ENCODE measurements around the gene GALNT18.

The GALNT18 gene

GRCh38 chr11:11378184-11378940 is 243.4 kb downstream of the GALNT18 start:
- H3K27ac ChIP-seq (ENCODE audit: low read depth, low read length), result no peak overlapping the region
- no peaks in the 10 kb centered on the region for H3K27me3 ChIP-seq (ENCODE audit: insufficient read depth, low read length)
- H2AFZ ChIP-seq (ENCODE audit: low read length, unreplicated experiment), result no peak overlapping the region
- H3K4me3 ChIP-seq (ENCODE audit: low read depth, low read length), result no peak overlapping the region
- no peaks in the 10 kb centered on the region for H3K79me2 ChIP-seq (ENCODE audit: control insufficient read depth, insufficient read depth, low read length, unreplicated experiment)
- H3K36me3 ChIP-seq (ENCODE audit: insufficient read depth, low read length), result no peaks in the 10 kb centered on the region
- H3K4me1 ChIP-seq (ENCODE audit: control insufficient read depth, insufficient read depth, low read length, unreplicated experiment), result no peaks in the 10 kb centered on the region

GRCh38 chr11:11374358-11375148 is 247.3 kb downstream of the GALNT18 start:
- Histone ChIP-seq H3K27ac (ENCODE audit: low read depth, low read length) (no peak overlapping the region), H3K4me1 (ENCODE audit: control insufficient read depth, insufficient read depth, low read length, unreplicated experiment) (no peaks in the 10 kb centered on the region), H3K79me2 (ENCODE audit: control insufficient read depth, insufficient read depth, low read length, unreplicated experiment) (no peaks in the 10 kb centered on the region), H3K36me3 (ENCODE audit: insufficient read depth, low read length) (no peaks in the 10 kb centered on the region), H3K27me3 (ENCODE audit: insufficient read depth, low read length) (peaks cover 11% of the 10 kb centered on the region; the same call in 1 of the 2 replicates), H2AFZ (ENCODE audit: low read length, unreplicated experiment) (no peak overlapping the region), H3K4me3 (ENCODE audit: low read depth, low read length) (no peak overlapping the region)

- Histone ChIP-seq H3K36me3 (ENCODE audit: insufficient read depth, low read length) (no peaks in the 10 kb centered on the region), H3K4me1 (ENCODE audit: control insufficient read depth, insufficient read depth, low read length, unreplicated experiment) (no peaks in the 10 kb centered on the region), H3K27ac (ENCODE audit: low read depth, low read length) (no peak overlapping the region), H3K4me3 (ENCODE audit: low read depth, low read length) (no peak overlapping the region), H3K27me3 (ENCODE audit: insufficient read depth, low read length) (peaks cover 11% of the 10 kb centered on the region; the same call in 1 of the 2 replicates), H3K79me2 (ENCODE audit: control insufficient read depth, insufficient read depth, low read length, unreplicated experiment) (no peaks in the 10 kb centered on the region), H2AFZ (ENCODE audit: low read length, unreplicated experiment) (no peak overlapping the region)
Observed at GRCh38 chr11:11373934-11374333, 247.9 kb downstream of the GALNT18 start.

DNA sequence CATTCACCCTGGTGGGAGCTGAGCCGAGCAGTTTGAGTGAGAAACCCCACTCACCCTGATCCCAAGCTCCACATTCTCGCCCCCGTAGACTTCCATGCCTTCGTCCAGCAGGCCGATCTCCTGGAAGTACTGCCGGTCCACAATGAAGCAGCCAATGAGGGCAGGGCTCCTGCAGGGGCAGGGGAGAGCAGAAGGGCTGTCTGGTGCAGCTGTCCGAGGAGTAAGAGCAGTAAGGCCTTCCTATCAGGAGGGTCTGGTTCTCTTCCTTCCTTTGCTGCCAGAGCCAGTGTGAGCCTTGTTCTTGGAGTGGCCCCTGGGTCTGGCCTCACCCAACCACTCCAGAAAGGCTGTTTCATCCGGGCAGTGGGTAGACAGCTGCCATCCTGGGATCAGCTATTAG is 249.3 kb downstream of the GALNT18 start:
- H3K4me3 ChIP-seq (ENCODE audit: low read depth, low read length), result no peak overlapping the region
- no peaks in the 10 kb centered on the region for H3K4me1 ChIP-seq (ENCODE audit: control insufficient read depth, insufficient read depth, low read length, unreplicated experiment)
- H3K79me2 ChIP-seq (ENCODE audit: control insufficient read depth, insufficient read depth, low read length, unreplicated experiment), result no peaks in the 10 kb centered on the region
- H3K27me3 ChIP-seq (ENCODE audit: insufficient read depth, low read length), result peaks cover 11% of the 10 kb centered on the region; the same call in 1 of the 2 replicates
- H3K36me3 ChIP-seq (ENCODE audit: insufficient read depth, low read length), result no peaks in the 10 kb centered on the region
- no peak overlapping the region for H2AFZ ChIP-seq (ENCODE audit: low read length, unreplicated experiment)
- H3K27ac ChIP-seq (ENCODE audit: low read depth, low read length), result no peak overlapping the region

GRCh38 chr11:11370962-11371303 is 250.9 kb downstream of the GALNT18 start:
- Histone ChIP-seq H3K36me3 (ENCODE audit: insufficient read depth, low read length) (no peaks in the 10 kb centered on the region), H3K27me3 (ENCODE audit: insufficient read depth, low read length) (peaks cover 11% of the 10 kb centered on the region; the same call in 1 of the 2 replicates), H2AFZ (ENCODE audit: low read length, unreplicated experiment) (no peak overlapping the region), H3K27ac (ENCODE audit: low read depth, low read length) (no peak overlapping the region), H3K4me3 (ENCODE audit: low read depth, low read length) (no peak overlapping the region), H3K4me1 (ENCODE audit: control insufficient read depth, insufficient read depth, low read length, unreplicated experiment) (no peaks in the 10 kb centered on the region), H3K79me2 (ENCODE audit: control insufficient read depth, insufficient read depth, low read length, unreplicated experiment) (no peaks in the 10 kb centered on the region)

GRCh38 chr11:11370255-11370961 is 251.4 kb downstream of the GALNT18 start:
- Histone ChIP-seq H3K4me3 (ENCODE audit: low read depth, low read length) (no peak overlapping the region), H3K79me2 (ENCODE audit: control insufficient read depth, insufficient read depth, low read length, unreplicated experiment) (no peaks in the 10 kb centered on the region), H3K4me1 (ENCODE audit: control insufficient read depth, insufficient read depth, low read length, unreplicated experiment) (no peaks in the 10 kb centered on the region), H3K36me3 (ENCODE audit: insufficient read depth, low read length) (no peaks in the 10 kb centered on the region), H2AFZ (ENCODE audit: low read length, unreplicated experiment) (no peak overlapping the region), H3K27me3 (ENCODE audit: insufficient read depth, low read length) (peaks cover 11% of the 10 kb centered on the region; the same call in 1 of the 2 replicates), H3K27ac (ENCODE audit: low read depth, low read length) (no peak overlapping the region)

DNA sequence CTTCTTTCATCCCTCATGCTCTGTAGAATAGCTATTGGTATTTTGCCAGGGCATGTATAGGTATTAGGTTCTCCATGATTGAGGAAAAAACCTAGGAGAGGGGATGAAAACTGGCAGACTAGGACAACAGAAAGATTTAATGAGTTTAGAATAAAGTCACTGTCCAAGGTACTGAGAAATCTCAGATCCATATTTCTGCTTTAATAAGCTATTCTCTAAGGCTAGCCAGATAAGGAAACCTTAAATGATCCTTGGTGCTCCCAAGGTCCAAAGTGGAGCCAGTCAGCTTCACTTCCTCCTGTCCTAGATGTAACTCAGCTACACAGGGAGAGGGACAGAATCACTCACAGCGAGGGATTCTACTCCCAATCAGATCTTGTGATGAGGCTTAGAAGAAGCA is 255.0 kb downstream of the GALNT18 start:
- Histone ChIP-seq H3K27ac (ENCODE audit: low read depth, low read length) (no peak overlapping the region), H3K79me2 (ENCODE audit: control insufficient read depth, insufficient read depth, low read length, unreplicated experiment) (no peaks in the 10 kb centered on the region), H3K4me3 (ENCODE audit: low read depth, low read length) (no peak overlapping the region), H3K36me3 (ENCODE audit: insufficient read depth, low read length) (no peaks in the 10 kb centered on the region), H2AFZ (ENCODE audit: low read length, unreplicated experiment) (no peak overlapping the region), H3K4me1 (ENCODE audit: control insufficient read depth, insufficient read depth, low read length, unreplicated experiment) (no peaks in the 10 kb centered on the region), H3K27me3 (ENCODE audit: insufficient read depth, low read length) (peaks cover 16% of the 10 kb centered on the region)

DNA sequence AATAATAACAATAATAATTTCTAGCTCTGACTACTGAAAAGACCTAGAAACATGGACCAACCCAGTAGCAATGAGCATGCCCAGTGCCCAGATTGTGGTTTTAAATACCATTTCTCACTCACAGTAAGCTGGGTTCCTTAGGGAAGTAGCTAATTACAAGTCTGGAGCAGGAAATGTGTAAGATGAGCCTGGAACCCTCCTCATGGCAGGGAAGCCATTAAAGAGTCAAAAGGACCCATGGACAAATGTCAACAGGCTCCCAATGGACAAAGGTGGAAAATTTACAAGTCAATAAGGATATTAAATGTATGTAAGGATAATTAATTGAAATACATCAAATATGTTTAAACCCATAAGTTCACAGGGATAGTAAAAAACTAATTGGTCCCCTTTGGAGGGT is 258.1 kb downstream of the GALNT18 start:
- H3K4me1 ChIP-seq (ENCODE audit: control insufficient read depth, insufficient read depth, low read length, unreplicated experiment), result no peaks in the 10 kb centered on the region
- no peak overlapping the region for H2AFZ ChIP-seq (ENCODE audit: low read length, unreplicated experiment)
- H3K79me2 ChIP-seq (ENCODE audit: control insufficient read depth, insufficient read depth, low read length, unreplicated experiment), result no peaks in the 10 kb centered on the region
- H3K27ac ChIP-seq (ENCODE audit: low read depth, low read length), result no peak overlapping the region
- H3K4me3 ChIP-seq (ENCODE audit: low read depth, low read length), result no peak overlapping the region
- peaks cover 18% of the 10 kb centered on the region for H3K27me3 ChIP-seq (ENCODE audit: insufficient read depth, low read length)
- no peaks in the 10 kb centered on the region for H3K36me3 ChIP-seq (ENCODE audit: insufficient read depth, low read length)

DNA sequence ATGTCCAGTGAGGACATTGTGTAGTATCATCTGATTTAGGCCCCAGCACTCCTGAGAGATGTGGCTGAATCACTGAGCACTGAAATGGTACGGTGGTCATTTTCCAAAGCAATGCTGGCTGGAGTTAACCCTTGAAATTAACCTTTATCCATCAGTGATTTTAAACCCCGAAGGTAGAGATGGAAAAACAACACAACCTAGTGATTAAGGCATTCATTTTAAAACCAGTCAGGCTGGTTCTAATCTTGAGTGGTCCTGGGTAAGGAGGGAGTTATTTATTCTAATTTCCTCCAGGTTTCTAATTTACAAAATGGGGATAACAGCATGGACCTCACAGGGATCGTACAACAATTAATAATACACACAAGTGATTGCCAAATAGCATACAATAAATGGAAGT is 262.2 kb downstream of the GALNT18 start:
- H3K36me3 ChIP-seq (ENCODE audit: insufficient read depth, low read length), result no peaks in the 10 kb centered on the region
- no peak overlapping the region for H3K4me3 ChIP-seq (ENCODE audit: low read depth, low read length)
- no peaks in the 10 kb centered on the region for H3K79me2 ChIP-seq (ENCODE audit: control insufficient read depth, insufficient read depth, low read length, unreplicated experiment)
- H3K4me1 ChIP-seq (ENCODE audit: control insufficient read depth, insufficient read depth, low read length, unreplicated experiment), result no peaks in the 10 kb centered on the region
- H2AFZ ChIP-seq (ENCODE audit: low read length, unreplicated experiment), result no peak overlapping the region
- H3K27me3 ChIP-seq (ENCODE audit: insufficient read depth, low read length), result peaks cover 43% of the 10 kb centered on the region
- H3K27ac ChIP-seq (ENCODE audit: low read depth, low read length), result no peak overlapping the region

DNA sequence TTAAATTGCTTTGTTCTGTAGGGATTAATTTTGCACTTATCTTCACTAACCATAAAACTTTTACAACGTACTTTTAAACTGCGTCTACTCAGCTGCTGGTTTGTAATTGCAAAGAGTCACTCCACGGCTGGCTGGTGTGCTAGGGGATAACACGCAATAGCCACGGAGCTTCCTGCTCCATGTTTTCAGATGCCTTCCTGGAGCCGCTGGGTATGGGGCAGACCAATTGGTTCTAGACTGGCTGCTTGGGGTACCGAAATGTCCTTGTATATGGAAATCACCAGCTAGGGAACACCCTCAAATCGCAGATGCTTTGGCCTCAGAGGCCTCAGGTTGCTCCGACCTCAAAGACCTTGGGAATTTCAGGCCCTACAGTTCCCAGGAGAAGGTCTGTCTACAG is 265.0 kb downstream of the GALNT18 start:
- Histone ChIP-seq H3K79me2 (ENCODE audit: control insufficient read depth, insufficient read depth, low read length, unreplicated experiment) (no peaks in the 10 kb centered on the region), H3K4me1 (ENCODE audit: control insufficient read depth, insufficient read depth, low read length, unreplicated experiment) (no peaks in the 10 kb centered on the region), H2AFZ (ENCODE audit: low read length, unreplicated experiment) (no peak overlapping the region), H3K27me3 (ENCODE audit: insufficient read depth, low read length) (peaks cover 39% of the 10 kb centered on the region), H3K27ac (ENCODE audit: low read depth, low read length) (no peak overlapping the region), H3K4me3 (ENCODE audit: low read depth, low read length) (no peak overlapping the region), H3K36me3 (ENCODE audit: insufficient read depth, low read length) (no peaks in the 10 kb centered on the region)
